Keratinocyte (primary cell): ENCODE results near the gene GCM1.

Source experiments
- EZH2 ChIP-seq: IDR thresholded peaks from one replicate; pipeline ENCODE4 v1.6.1; 2012; ENCODE audit warnings: inconsistent platforms, mild to moderate bottlenecking, low read length, moderate library complexity
- TF ChIP-seq, protein P1 (sequence below), 3 experiments: IDR thresholded peaks in 1 of 3; conservative IDR thresholded peaks in 1 of 3; optimal IDR thresholded peaks in 1 of 3; 2 replicates in 2 of 3; 3 replicates in 1 of 3; pipeline versions ENCODE3 to v1.5.1; 2011; ENCODE audit warnings: low read length in 3 of 3, mild to moderate bottlenecking in 3 of 3, moderate library complexity in 2 of 3, control low read depth in 1 of 3, inconsistent platforms in 1 of 3; ENCODE audit not compliant: insufficient read depth in 2 of 3; ENCODE audit errors: extremely low read depth in 1 of 3

GRCh38 chr6:53090576-53090975 lies 58.1 kb downstream of the GCM1 start:
- TF ChIP-seq EZH2 = no peak
- TF ChIP-seq, protein P1, sequence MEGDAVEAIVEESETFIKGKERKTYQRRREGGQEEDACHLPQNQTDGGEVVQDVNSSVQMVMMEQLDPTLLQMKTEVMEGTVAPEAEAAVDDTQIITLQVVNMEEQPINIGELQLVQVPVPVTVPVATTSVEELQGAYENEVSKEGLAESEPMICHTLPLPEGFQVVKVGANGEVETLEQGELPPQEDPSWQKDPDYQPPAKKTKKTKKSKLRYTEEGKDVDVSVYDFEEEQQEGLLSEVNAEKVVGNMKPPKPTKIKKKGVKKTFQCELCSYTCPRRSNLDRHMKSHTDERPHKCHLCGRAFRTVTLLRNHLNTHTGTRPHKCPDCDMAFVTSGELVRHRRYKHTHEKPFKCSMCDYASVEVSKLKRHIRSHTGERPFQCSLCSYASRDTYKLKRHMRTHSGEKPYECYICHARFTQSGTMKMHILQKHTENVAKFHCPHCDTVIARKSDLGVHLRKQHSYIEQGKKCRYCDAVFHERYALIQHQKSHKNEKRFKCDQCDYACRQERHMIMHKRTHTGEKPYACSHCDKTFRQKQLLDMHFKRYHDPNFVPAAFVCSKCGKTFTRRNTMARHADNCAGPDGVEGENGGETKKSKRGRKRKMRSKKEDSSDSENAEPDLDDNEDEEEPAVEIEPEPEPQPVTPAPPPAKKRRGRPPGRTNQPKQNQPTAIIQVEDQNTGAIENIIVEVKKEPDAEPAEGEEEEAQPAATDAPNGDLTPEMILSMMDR (optimal IDR thresholded peaks at IDR 0.05 in 1 of 3, IDR thresholded peaks at IDR 0.05 in 1 of 3, conservative IDR thresholded peaks at IDR 0.05 in 1 of 3; ENCODE audit: extremely low read depth in 1 of 3, insufficient read depth in 2 of 3, low read length in 3 of 3) = no peak
